Measurements from ENCODE around the gene SURF1. TPM values are rescaled to one million over a fixed set of nuclear protein-coding genes. Genes with fewer than 3 reads are reported as not detected.

The SURF1 gene
- total and polyA plus RNA-seq, 7 donors = 27.7 to 127 (median 54.9) TPM

- Histone ChIP-seq H3K27me3 (ENCODE audit: insufficient read depth in 3 of 3, low read length in 2 of 3) (no peaks in the 10 kb centered on the region), H3K27ac (no peak overlapping the region), H3K9me3 (no peaks in the 10 kb centered on the region), H3K4me3 (no peak overlapping the region), H3K36me3 (ENCODE audit: insufficient read depth in 1 of 2, low read depth in 1 of 2) (peaks cover 8 to 74% of the 10 kb centered on the region in 2 donors), H3K4me1 (peaks cover 11% of the 10 kb centered on the region)
- TF ChIP-seq CTCF (IDR thresholded peaks at IDR 0.05) = no peak
- 76 to 85% (median 81%) methylated on average over 13 of the region's 13 CpGs for WGBS, 3 donors
- intact Hi-C loops (cut with DNase I) = no loop called here
- ATAC-seq (no peak), DNase-seq (no peak)
Observed at GRCh38 chr9:133361507-133362092, 5.3 kb upstream of the SURF1 start.

GRCh38 chr9:133360400-133361393 is 4.4 kb upstream of the SURF1 start:
- WGBS, 3 donors = 69 to 71% (median 70%) methylated on average over 21 of the region's 21 CpGs
- Histone ChIP-seq H3K4me1 (peaks cover 11% of the 10 kb centered on the region), H3K27ac (no peak overlapping the region), H3K9me3 (no peaks in the 10 kb centered on the region), H3K4me3 (no peak overlapping the region), H3K36me3 (ENCODE audit: insufficient read depth in 1 of 2, low read depth in 1 of 2) (peaks cover 5 to 65% of the 10 kb centered on the region in 2 donors), H3K27me3 (ENCODE audit: insufficient read depth in 3 of 3, low read length in 2 of 3) (no peaks in the 10 kb centered on the region)
- no peak for TF ChIP-seq CTCF (IDR thresholded peaks at IDR 0.05)
- DNase-seq = no peak
- no peak for ATAC-seq
- intact Hi-C loops (cut with DNase I) = no loop called here

GRCh38 chr9:133359399-133360175 is 3.3 kb upstream of the SURF1 start:
- peaks cover 22% of the 10 kb centered on the region for H3K4me1 ChIP-seq
- WGBS, 3 donors = 43 to 56% (median 48%) methylated on average over 20 of the region's 20 CpGs
- TF ChIP-seq CTCF (IDR thresholded peaks at IDR 0.05) = peak; percentile 22
- no peak overlapping the region for H3K27ac ChIP-seq
- ATAC-seq (no peak), DNase-seq (no peak)
- intact Hi-C loops (cut with DNase I) = loop anchor here in 1 of 2 donors (5.0 to 10.0 kb wide), 3 partner anchors 48 to 128 kb away; no protein-coding TSS in a partner anchor
- peaks cover 3 to 54% of the 10 kb centered on the region in 2 donors for H3K36me3 ChIP-seq (ENCODE audit: insufficient read depth in 1 of 2, low read depth in 1 of 2)
- H3K4me3 ChIP-seq = no peak overlapping the region
- no peaks in the 10 kb centered on the region for H3K9me3 ChIP-seq
- no peaks in the 10 kb centered on the region for H3K27me3 ChIP-seq (ENCODE audit: insufficient read depth in 3 of 3, low read length in 2 of 3)

- intact Hi-C loops (cut with DNase I) = loop anchor here in 1 of 2 donors (5.0 to 10.0 kb wide), 3 partner anchors 50 to 130 kb away; no protein-coding TSS in a partner anchor
- Histone ChIP-seq H3K36me3 (ENCODE audit: insufficient read depth in 1 of 2, low read depth in 1 of 2) (peaks cover 3 to 54% of the 10 kb centered on the region in 2 donors), H3K27ac (no peak overlapping the region), H3K4me1 (peaks cover 25% of the 10 kb centered on the region), H3K4me3 (no peak overlapping the region), H3K9me3 (no peaks in the 10 kb centered on the region), H3K27me3 (ENCODE audit: insufficient read depth in 3 of 3, low read length in 2 of 3) (no peaks in the 10 kb centered on the region)
- DNase-seq (no peak), ATAC-seq (no peak)
- WGBS, 3 donors = 77 to 85% (median 77%) methylated on average over 14 of the region's 14 CpGs
- TF ChIP-seq CTCF (IDR thresholded peaks at IDR 0.05) = no peak
Observed at GRCh38 chr9:133357656-133358055, 1.4 kb upstream of the SURF1 start.

Data from psoas muscle (tissue), 8 donors.